EH (cell line): ENCODE results near the gene PCYT1B.

ENCODE experiments used
- DNase-seq: peaks from one replicate; pipeline ENCODE4 v3.0.0-alpha.2; 2015; ENCODE audit warnings: low read depth

Gene PCYT1B

DNA sequence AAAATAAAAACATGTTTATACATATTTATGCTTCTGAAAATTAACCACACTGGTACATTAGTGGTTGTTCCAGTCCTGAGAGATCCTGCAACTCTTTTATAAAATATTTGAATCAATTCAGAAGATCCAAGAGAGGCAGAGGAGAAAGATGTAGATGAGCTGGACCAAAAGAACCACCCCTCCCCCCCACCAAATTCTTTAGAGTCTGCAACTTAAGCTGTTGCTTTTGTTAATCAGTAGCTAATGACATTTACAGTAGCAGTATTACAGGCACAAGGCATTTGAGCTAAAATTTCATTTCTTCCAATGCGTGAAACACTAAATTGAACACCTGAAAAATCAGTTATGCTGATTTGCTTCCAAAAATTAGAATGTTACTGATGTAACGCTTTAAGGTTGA is 120.5 kb downstream of the PCYT1B start:
- DNase-seq, result no peak

DNA sequence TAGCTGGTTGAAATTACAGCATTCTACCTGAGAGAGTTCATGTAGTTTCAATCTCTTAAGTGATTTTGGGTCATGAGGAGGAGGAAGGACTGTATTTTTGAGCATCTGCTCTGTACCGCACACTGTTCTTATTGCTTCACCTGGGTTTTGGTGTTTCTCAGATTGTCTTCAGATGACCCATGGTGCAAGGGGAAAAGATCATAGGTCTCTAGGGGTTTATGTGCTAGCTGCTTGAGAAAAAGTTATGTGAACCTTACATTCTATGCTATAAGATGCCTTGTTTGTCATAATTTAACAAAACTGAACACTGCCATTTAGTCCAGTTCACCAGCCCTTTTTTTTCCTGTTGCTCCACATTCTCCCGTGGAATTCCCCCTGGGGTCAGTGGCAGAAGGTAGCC is 121.7 kb downstream of the PCYT1B start:
- DNase-seq, result no peak

DNA sequence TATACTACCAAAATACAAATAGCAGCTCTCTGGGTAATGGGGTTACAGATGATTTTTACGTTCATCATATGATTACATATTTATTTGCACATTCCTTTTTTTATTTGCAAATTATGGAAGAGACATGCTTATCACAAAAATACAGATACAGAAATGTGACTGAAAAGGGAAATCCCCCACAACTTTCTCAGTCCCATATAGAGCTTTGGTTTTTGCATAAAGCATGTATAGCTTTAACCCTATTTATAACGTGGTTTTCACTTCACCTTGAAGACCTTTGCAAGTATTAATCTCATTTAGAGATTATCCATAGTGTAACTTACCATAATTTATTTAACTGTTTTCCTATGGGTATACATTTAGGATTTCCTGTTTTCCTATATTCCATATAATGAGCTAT is 126.7 kb downstream of the PCYT1B start:
- DNase-seq, result no peak

DNA sequence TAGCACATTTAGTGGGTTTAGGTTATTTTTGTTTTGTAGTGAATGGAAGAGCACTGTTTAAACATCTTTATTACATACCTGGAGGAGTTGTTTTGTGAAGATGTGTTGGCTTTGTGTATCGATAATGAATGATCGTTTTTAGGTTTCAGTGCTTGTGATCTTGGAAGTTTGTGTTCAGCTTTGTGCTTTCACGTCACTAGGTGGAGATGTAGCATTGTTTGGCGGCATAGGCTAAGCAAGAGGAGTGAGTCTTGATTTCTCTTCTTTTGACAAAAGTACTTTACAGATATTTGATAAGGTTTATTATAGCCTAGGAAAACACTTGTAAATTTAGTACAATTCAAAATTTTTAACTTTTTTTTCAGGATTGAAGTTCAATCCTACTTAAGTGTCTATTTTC is 131.7 kb downstream of the PCYT1B start:
- peak; percentile 1 for DNase-seq

DNA sequence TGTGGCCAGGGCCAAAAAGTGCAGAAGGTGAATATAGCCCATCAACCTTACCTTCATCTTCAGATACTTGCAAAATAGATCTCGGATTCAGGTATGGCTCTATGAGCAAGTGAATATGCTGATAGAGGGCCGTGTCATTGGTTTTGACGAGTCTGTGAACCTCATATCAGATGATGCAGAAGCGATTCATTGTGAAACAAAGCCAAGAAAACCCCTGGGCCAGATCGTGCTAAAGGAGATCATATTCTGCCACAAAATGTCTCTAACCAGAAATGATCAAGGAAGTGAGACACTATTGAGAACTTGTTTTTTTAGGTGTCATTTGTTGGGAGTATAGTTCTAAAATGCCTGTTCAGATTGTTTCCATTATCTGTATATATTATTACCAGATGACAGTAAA is 133.7 kb downstream of the PCYT1B start:
- DNase-seq, result no peak

DNA sequence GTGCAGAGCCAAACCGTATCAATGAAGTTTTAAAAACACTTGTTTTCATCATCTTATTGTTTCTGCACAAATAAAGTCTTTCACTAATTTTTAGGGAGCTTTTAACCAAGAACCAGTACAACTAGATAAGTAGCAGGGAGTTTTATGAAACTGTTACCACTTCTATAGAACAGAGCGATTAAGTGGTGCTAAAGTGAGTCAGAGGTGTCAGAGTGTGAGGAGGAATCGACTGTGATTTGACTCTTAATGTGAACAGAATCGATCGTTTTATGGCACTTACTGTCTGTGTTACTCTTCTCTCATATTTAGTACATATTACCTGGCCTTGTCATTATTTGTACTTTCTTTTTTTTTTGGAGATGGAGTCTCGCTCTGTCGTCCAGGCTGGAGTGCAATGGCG is 138.8 kb downstream of the PCYT1B start:
- no peak for DNase-seq
